HG02798 (cell line): ENCODE data around the gene TMEM94.
A peak's percentile ranks its signal among the peaks of the same experiment; 100 is the strongest.
"Not testable (repeated sequence)": the region's sequence is repeated elsewhere in the genome, so short reads cannot be mapped to it uniquely, and the experiment has no call there.

Experiments used
- ATAC-seq: cut with Tn5 transposase; IDR thresholded peaks from one replicate; pipeline ENCODE4 v1.9.1; 2021; ENCODE audit warnings: mild to moderate bottlenecking; ENCODE audit not compliant: unreplicated experiment, poor library complexity

The TMEM94 gene

GRCh38 chr17:75456417-75457046, at the start of gene TMEM94:
TMEM94 (plus strand) TSS chr17:75456635; CDS start chr17:75471906, 15,271 bp downstream.
- ATAC-seq: peak; percentile 97

GRCh38 chr17:75407655-75408352, 48.6 kb upstream of the TMEM94 start:
- ATAC-seq: no peak

GRCh38 chr17:75410141-75410540, 46.3 kb upstream of the TMEM94 start:
- ATAC-seq: no peak

- ATAC-seq: no peak
Measured at GRCh38 chr17:75411328-75412067, 44.9 kb upstream of the TMEM94 start.

- ATAC-seq: peak; percentile 64
Measured at GRCh38 chr17:75412455-75413317, 43.7 kb upstream of the TMEM94 start.

- ATAC-seq: no peak
Measured at GRCh38 chr17:75414488-75414887, 41.9 kb upstream of the TMEM94 start.

- ATAC-seq: no peak
Measured at GRCh38 chr17:75416006-75416405, 40.4 kb upstream of the TMEM94 start.

GRCh38 chr17:75417054-75417580, 39.3 kb upstream of the TMEM94 start:
- no peak for ATAC-seq

- ATAC-seq: no peak
Measured at GRCh38 chr17:75418531-75418930, 37.9 kb upstream of the TMEM94 start.

GRCh38 chr17:75428543-75429469, 27.6 kb upstream of the TMEM94 start:
- ATAC-seq: no peak

GRCh38 chr17:75430159-75430974, 26.1 kb upstream of the TMEM94 start:
- ATAC-seq: no peak

GRCh38 chr17:75433218-75433783, 23.1 kb upstream of the TMEM94 start:
- ATAC-seq: no peak

- ATAC-seq: not testable (repeated sequence)
Measured at GRCh38 chr17:75434433-75434832, 22.0 kb upstream of the TMEM94 start.

- not testable (repeated sequence) for ATAC-seq
Measured at GRCh38 chr17:75437404-75437803, 19.0 kb upstream of the TMEM94 start.

- ATAC-seq: no peak
Measured at GRCh38 chr17:75439287-75439686, 17.1 kb upstream of the TMEM94 start.

GRCh38 chr17:75440738-75441448, 15.5 kb upstream of the TMEM94 start:
- ATAC-seq: no peak
